CD4-positive, alpha-beta T cell treated with Interleukin-4 for 1 hour (primary cell): ENCODE measurements around the gene AATF.
"Not testable (repeated sequence)": the region's sequence is repeated elsewhere in the genome, so short reads cannot be mapped to it uniquely, and the experiment has no call there.

Source experiments
- DNase-seq, 2 donors: peaks; one replicate each; pipeline ENCODE4 v3.0.0-alpha.2; 2020 to 2022

The AATF gene

GRCh38 chr17:37051381-37051780, 102.6 kb downstream of the AATF start:
- no peak for DNase-seq

GRCh38 chr17:37051833-37052232, 103.1 kb downstream of the AATF start:
- DNase-seq = no peak

DNA sequence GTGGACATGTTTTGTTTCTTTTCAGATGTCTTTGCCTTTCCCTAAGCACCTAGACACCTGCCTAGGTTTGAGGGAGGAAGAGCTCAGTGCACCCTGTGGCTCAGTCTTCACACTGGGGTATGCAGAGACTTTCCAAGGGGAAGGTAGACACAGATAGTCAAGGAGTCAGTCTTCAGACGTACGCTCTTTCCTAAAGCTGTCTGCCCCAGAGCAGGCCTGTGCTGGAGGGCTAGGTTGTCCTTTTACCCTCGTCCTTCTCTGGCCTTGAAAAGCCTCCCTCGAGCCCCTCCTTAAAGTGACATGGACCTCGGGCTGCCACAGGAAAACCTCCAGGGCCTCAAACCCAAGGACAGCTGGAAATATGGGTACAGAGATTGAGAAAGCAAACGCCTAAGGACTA, 103.7 kb downstream of the AATF start:
- DNase-seq = no peak

GRCh38 chr17:37054894-37055293, 106.1 kb downstream of the AATF start:
- no peak for DNase-seq

- no peak for DNase-seq
Observed at GRCh38 chr17:37056622-37057021, 107.9 kb downstream of the AATF start.

- DNase-seq = no peak
Observed at GRCh38 chr17:37059493-37059892, 110.7 kb downstream of the AATF start.

GRCh38 chr17:37060094-37060493, 111.3 kb downstream of the AATF start:
- no peak for DNase-seq

GRCh38 chr17:37060928-37061327, 112.2 kb downstream of the AATF start:
- no peak for DNase-seq

DNA sequence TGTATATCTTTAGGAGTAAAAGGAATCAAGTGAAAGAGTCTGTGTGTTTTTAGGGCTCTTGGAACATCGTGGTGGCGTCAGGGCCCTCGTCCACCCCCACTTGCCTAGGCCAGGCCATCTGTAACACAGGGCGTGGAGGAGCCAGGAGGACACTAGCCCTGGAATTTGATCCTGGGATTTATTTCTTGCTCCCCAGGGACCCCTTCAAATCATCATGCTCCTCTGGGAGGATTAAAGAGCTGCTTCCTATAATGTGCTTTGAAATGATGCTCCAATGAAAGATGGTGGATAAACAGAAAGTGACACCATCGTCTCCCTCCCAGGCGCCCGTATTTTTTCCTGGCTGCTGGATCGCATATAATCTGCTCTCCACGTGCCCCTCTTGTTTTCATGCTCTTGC, 113.3 kb downstream of the AATF start:
- DNase-seq = no peak

- DNase-seq = no peak
Observed at GRCh38 chr17:37064206-37064605, 115.5 kb downstream of the AATF start.

DNA sequence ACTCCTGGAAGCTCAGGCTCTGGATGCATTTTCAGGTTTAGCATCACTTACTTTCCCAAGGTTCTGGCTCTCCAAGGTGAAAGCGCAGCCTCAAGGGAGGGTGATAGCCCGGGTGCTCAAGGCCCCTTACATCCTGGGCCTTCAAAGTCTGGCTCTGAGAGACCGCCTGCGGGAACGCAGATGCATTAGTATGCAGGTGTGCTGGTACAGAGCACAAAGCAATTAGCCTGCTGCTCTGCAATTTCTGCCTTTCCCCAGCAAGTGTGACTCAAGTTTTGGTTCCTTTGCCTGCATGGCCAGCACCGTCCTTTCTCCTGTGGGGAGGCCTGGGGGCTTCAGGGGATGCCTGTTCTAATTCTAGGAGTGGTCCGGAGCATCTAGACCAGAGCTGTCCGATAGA, 116.2 kb downstream of the AATF start:
- no peak for DNase-seq

- no peak for DNase-seq
Observed at GRCh38 chr17:37065486-37066321, 117.0 kb downstream of the AATF start.

- DNase-seq = no peak
Observed at GRCh38 chr17:37066322-37067255, 117.8 kb downstream of the AATF start.

DNA sequence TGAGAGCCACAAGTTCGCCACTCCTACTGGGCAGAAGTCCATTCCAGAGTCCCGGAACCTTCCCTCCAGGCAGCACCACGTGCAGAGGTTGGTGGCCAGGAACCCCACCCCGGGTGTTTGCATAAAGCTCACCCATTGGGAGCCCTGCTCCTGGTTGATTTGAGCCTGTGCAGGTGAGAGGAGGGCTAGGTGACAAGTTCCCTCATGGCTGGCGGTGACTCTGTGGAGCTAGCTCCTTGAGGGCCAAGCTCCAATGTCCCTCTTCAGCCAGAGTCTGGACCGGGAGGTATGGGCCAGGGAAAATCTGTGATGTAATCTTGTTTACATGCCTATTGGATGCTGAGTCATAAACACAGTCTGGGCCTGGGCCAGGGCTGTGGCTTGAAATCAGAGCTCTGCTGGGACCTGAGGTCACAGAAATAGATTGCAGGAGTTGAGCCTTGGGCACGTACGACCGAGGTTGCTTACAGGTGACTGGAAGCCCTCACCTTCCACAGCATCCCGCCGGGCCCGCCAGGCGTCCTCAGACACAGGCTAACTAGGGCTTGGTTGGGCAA, 118.9 kb downstream of the AATF start:
- DNase-seq = no peak

DNA sequence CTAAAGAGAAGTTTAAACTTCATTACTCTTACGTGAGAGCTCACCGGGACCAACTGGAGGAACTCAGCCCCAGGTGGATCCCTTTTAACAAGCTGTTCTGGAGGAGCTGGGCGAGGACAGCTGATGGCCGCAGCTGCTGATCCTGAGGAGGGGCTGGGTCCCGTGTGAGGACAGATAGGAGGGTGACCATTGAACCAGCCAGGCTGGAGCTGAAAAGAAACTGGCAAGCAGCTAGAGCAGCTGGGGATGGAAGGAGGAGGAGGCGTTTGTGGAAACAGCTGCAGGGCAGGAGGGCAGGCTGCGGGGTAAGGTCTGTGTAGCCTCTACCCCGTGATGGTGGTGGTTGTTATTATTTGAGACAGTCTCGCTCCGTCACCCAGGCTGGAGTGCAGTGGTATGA, 119.5 kb downstream of the AATF start:
- DNase-seq = no peak

DNA sequence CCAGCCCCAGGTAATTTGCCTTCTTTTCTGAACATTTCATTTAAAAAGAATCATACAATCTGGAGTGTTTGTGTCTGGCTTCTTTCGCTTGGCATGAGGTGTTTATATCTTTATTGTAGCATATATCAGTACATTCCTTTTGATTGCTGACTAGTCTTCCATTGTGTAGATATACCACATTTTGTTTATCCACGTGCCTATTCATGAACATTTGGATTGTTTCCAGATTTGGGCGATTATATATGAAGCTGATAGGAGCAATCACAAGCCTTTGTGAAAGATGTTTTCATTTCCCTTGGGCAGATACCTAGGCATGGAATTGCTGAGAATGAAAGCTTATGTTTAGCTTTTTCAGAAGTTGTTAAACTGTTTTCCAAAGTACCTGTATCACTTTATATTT, 120.3 kb downstream of the AATF start:
- no peak for DNase-seq

GRCh38 chr17:37073464-37073863, 124.7 kb downstream of the AATF start:
- DNase-seq = not testable (repeated sequence)

GRCh38 chr17:37079065-37079708, 130.4 kb downstream of the AATF start:
- DNase-seq = no peak

DNA sequence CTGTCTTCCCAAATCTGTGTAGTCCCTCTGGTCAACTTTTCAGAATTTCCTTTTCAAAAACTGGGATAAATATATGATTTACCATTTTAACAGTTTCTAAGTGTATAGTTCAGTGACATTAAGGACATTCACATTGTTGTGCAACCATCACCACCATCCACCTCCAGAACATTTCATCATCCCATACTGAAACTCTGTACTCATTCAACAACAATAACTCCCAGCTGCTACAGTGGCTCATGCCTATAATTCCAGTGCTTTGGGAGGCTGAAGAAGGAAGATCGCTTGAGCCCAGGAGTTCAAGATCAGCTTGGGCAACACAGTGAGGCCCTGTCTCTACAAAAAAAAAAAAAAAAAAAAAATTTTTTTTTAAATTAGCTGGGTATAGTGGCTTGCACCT, 131.0 kb downstream of the AATF start:
- no peak for DNase-seq

DNA sequence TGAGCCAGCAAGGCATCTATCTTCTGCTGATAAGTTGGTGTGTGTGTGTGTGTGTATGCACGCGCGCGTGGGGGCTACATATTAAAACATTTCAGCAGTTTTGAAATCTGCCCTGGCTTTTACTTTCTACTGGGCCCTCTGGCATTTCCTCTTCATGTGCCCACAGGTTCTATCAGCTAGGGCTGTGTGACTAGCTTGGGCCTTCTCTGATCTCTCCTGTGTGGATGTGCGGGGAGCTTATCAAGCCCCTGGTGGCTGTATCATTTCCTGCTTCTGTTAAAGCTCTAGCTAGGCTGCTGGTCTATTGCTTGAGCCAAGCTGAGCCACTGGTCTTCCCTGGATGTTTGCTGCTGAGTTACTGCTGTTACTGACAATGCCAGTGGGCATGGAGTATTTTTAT, 132.5 kb downstream of the AATF start:
- DNase-seq = no peak

GRCh38 chr17:37082311-37082860, 133.6 kb downstream of the AATF start:
- no peak for DNase-seq

DNA sequence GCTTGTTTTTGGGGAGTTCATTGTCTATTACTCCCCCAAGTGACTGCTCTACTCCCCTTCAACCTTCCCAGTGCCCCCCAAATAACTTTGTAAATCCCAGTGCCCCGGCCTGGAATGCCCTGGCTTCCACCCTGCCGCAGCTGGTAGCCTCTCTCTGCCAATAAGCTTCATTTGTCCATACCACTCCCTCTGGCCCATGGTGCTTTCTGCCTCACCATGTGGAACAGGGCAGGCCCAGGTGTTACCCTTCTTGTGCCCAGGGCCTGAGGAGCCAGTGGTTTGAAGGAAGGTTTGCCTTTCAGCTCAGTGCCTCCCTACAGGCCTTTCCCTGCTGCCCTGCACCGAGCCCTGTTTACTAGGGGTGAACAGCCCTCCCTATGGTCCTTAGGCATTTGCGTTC, 134.2 kb downstream of the AATF start:
- DNase-seq = no peak

DNA sequence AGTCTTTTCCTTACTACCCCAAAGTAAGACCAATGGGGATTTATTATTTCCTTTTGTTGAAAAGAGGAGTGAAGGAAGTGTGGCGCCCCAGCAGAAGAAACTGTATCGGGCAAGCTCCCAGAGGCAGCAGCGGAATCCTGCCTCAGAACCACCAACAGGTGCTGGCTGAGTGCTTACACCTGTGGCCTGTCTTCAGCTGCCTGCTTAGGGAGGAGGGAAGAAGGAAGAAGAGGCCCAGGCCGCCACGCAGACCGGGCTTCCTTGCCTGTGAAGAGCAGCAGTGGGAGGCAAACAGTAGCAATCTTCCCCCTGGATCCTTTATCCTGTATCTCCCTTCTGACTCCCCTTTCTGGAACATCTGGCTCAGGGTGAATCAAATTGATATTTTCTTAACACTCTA, 134.7 kb downstream of the AATF start:
- no peak for DNase-seq
